Measurements from ENCODE around the gene GRB10. TPM values are rescaled to one million over a fixed set of nuclear protein-coding genes. Genes with fewer than 3 reads are reported as not detected.

Gene GRB10
- total and polyA plus RNA-seq, 2 experiments from 2014 or later = 35.0 to 154 TPM

- Mint-ChIP-seq H3K36me3 (ENCODE audit: low read depth) (peaks cover 22% of the 10 kb centered on the region), H3K27me3 (ENCODE audit: insufficient read depth, low read depth, poor library complexity) (peaks cover 5% of the 10 kb centered on the region), H3K27ac (no peak overlapping the region; the same call in 1 of the 2 replicates), H3K4me3 (no peak overlapping the region), H3K9me3 (no peaks in the 10 kb centered on the region), H3K4me1 (peaks cover 7% of the 10 kb centered on the region)
- no peak for TF ChIP-seq ZNF114 (CRISPR knock-in tag; IDR thresholded peaks at IDR 0.05)
- no peak for TF ChIP-seq EZH2phosphoT487 (IDR thresholded peaks at IDR 0.05; ENCODE audit: unreplicated experiment)
- TF ChIP-seq REST (IDR thresholded peaks at IDR 0.05; ENCODE audit: unreplicated experiment) = no peak
- no peak for TF ChIP-seq POLR2AphosphoS5 (IDR thresholded peaks at IDR 0.05; ENCODE audit: low read depth)
- no peak for TF ChIP-seq JUNB (IDR thresholded peaks at IDR 0.05; ENCODE audit: unreplicated experiment)
- TF ChIP-seq CREB1 (CRISPR knock-in tag; IDR thresholded peaks at IDR 0.05; ENCODE audit: low read depth) = no peak
- H3K4me3 ChIP-seq = no peak overlapping the region
- H3K27ac ChIP-seq (ENCODE audit: low read depth) = no peak overlapping the region
- no peak for DNase-seq (ENCODE audit: low spot score)
- H2AFZ ChIP-seq = no peak overlapping the region
- no peak; the same call in 2 of the 3 replicates for ATAC-seq
- no peaks in the 10 kb centered on the region for H3K27me3 ChIP-seq (ENCODE audit: insufficient read depth)
- H3K4me2 ChIP-seq = no peak overlapping the region
- no peaks in the 10 kb centered on the region for H3K36me3 ChIP-seq (ENCODE audit: insufficient read depth)
- peaks cover 2% of the 10 kb centered on the region; the same call in 1 of the 2 replicates for H4K20me1 ChIP-seq (replicated peaks; ENCODE audit: insufficient read depth)
- H3K9me2 ChIP-seq (ENCODE audit: insufficient read depth) = no peaks in the 10 kb centered on the region; the same call in 1 of the 2 replicates
- H3F3A ChIP-seq (replicated peaks; ENCODE audit: low read depth) = no peaks in the 10 kb centered on the region
- peaks cover 18% of the 10 kb centered on the region for H3K79me2 ChIP-seq (replicated peaks; ENCODE audit: insufficient read depth)
- no peaks in the 10 kb centered on the region for H3K4me1 ChIP-seq (ENCODE audit: insufficient read depth)
These were observed 134.6 kb downstream of the GRB10 start for GRCh38 chr7:50648076-50648475.

- no peak overlapping the region; the same call in 1 of the 2 replicates for H3K27ac Mint-ChIP-seq
- H3K4me3 ChIP-seq = no peak overlapping the region
- peaks cover 22% of the 10 kb centered on the region for H3K36me3 Mint-ChIP-seq (ENCODE audit: low read depth)
- DNase-seq (ENCODE audit: low spot score) (no peak), ATAC-seq (no peak)
- H3K27me3 ChIP-seq (ENCODE audit: insufficient read depth) = no peaks in the 10 kb centered on the region
- H3K4me1 Mint-ChIP-seq = peaks cover 7% of the 10 kb centered on the region
- no peak overlapping the region for H3K4me2 ChIP-seq
- H2AFZ ChIP-seq = no peak overlapping the region
- H3K27ac ChIP-seq (ENCODE audit: low read depth) = no peak overlapping the region
- H3F3A ChIP-seq (replicated peaks; ENCODE audit: low read depth) = no peaks in the 10 kb centered on the region
- peaks cover 21% of the 10 kb centered on the region for H3K79me2 ChIP-seq (replicated peaks; ENCODE audit: insufficient read depth)
- H4K20me1 ChIP-seq (replicated peaks; ENCODE audit: insufficient read depth) = peaks cover 2% of the 10 kb centered on the region
- no peaks in the 10 kb centered on the region; the same call in 1 of the 2 replicates for H3K9me2 ChIP-seq (ENCODE audit: insufficient read depth)
- no peaks in the 10 kb centered on the region for H3K9me3 Mint-ChIP-seq
- no peak overlapping the region for H3K4me3 Mint-ChIP-seq
- no peaks in the 10 kb centered on the region for H3K4me1 ChIP-seq (ENCODE audit: insufficient read depth)
- H3K27me3 Mint-ChIP-seq (ENCODE audit: insufficient read depth, low read depth, poor library complexity) = peaks cover 5% of the 10 kb centered on the region
- H3K36me3 ChIP-seq (ENCODE audit: insufficient read depth) = no peaks in the 10 kb centered on the region
- no peak for TF ChIP-seq POLR2AphosphoS5 (IDR thresholded peaks at IDR 0.05; ENCODE audit: low read depth)
- TF ChIP-seq ZNF331 (CRISPR knock-in tag; IDR thresholded peaks at IDR 0.05; ENCODE audit: low read depth) = no peak
- no peak for TF ChIP-seq STAT1 (IDR thresholded peaks at IDR 0.05; ENCODE audit: unreplicated experiment)
- TF ChIP-seq REST (IDR thresholded peaks at IDR 0.05; ENCODE audit: unreplicated experiment) = no peak
- TF ChIP-seq EZH2 (IDR thresholded peaks at IDR 0.05; ENCODE audit: low read depth, unreplicated experiment) = no peak
- no peak for TF ChIP-seq ETS1 (IDR thresholded peaks at IDR 0.05)
- no peak for TF ChIP-seq CREB1 (CRISPR knock-in tag; IDR thresholded peaks at IDR 0.05; ENCODE audit: low read depth)
- no peak for TF ChIP-seq CTCF (conservative IDR thresholded peaks at IDR 0.05; ENCODE audit: low read depth in 2 of 2)
- TF ChIP-seq EZH2phosphoT487 (IDR thresholded peaks at IDR 0.05; ENCODE audit: unreplicated experiment) = no peak
These were observed 135.3 kb downstream of the GRB10 start for GRCh38 chr7:50647286-50647980.

All from GM23338 (cell line).